ENCODE measurements around the gene GTF2H2C_2.
"Not testable (repeated sequence)": the region's sequence is repeated elsewhere in the genome, so short reads cannot be mapped to it uniquely, and the experiment has no call there.

GRCh38 chr5:70400984-70401686, 14.0 kb upstream of the GTF2H2C_2 start:
- TF ChIP-seq, protein P1, sequence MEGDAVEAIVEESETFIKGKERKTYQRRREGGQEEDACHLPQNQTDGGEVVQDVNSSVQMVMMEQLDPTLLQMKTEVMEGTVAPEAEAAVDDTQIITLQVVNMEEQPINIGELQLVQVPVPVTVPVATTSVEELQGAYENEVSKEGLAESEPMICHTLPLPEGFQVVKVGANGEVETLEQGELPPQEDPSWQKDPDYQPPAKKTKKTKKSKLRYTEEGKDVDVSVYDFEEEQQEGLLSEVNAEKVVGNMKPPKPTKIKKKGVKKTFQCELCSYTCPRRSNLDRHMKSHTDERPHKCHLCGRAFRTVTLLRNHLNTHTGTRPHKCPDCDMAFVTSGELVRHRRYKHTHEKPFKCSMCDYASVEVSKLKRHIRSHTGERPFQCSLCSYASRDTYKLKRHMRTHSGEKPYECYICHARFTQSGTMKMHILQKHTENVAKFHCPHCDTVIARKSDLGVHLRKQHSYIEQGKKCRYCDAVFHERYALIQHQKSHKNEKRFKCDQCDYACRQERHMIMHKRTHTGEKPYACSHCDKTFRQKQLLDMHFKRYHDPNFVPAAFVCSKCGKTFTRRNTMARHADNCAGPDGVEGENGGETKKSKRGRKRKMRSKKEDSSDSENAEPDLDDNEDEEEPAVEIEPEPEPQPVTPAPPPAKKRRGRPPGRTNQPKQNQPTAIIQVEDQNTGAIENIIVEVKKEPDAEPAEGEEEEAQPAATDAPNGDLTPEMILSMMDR (conservative IDR thresholded peaks at IDR 0.05; ENCODE audit: low read depth, low read length): not testable (repeated sequence)
- not testable (repeated sequence) for TF ChIP-seq EZH2 (IDR thresholded peaks at IDR 0.05; ENCODE audit: low read length, unreplicated experiment)
